ENCODE results near the gene FMO4.
"Not testable (repeated sequence)": the region's sequence is repeated elsewhere in the genome, so short reads cannot be mapped to it uniquely, and the experiment has no call there.

Gene FMO4

DNA sequence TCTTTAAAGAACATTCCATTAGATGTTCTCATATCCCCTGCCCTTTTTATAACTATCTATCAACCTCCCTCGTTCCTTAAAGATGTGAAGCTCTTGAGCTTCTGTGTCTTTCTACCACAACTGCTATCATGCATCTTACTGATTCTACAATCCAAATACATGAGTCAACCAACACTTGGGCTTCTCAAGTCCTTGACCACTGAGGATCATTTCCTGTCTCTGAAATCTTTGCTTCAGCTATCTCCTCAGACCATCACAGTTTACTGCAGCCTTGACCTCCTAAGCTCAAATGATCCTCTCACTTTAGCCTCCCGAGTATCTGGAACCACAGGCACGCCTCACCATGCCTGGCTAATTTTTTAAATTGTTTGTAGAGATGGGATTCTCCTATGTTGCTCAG, 75.2 kb downstream of the FMO4 start:
- DNase-seq = no peak

DNA sequence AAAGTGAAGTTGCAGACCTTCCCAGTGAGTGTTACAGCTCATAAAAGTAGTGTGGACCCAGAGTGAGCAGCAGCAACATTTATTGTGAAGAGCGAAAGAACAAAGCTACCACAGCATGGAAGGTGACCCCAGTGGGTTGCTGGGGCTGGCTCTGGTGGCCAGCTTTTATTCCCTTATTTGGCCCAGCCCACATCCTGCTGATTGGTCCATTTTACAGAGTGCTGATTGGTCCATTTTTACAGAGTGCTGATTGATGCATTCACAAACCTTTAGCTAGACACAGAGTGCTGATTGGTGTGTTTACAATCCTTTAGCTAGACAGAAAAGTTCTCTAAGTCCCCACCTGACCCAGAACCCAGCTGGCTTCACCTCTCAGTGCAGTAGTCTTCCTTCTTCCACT, 76.8 kb downstream of the FMO4 start:
- not testable (repeated sequence) for DNase-seq

All from amygdala (tissue), 56 donors.